ENCODE data around the gene IL26. TPM values are rescaled to one million over a fixed set of nuclear protein-coding genes. Genes with fewer than 3 reads are reported as not detected.
A peak's percentile ranks its signal among the peaks of the same experiment; 100 is the strongest.
"Not testable (repeated sequence)": the region's sequence is repeated elsewhere in the genome, so short reads cannot be mapped to it uniquely, and the experiment has no call there.

IL26 gene
- total RNA-seq, 5 donors from 2014 or later (not counting 1 experiment from before 2014, with no cell fraction given): 0.39 TPM; not detected in 4

DNA sequence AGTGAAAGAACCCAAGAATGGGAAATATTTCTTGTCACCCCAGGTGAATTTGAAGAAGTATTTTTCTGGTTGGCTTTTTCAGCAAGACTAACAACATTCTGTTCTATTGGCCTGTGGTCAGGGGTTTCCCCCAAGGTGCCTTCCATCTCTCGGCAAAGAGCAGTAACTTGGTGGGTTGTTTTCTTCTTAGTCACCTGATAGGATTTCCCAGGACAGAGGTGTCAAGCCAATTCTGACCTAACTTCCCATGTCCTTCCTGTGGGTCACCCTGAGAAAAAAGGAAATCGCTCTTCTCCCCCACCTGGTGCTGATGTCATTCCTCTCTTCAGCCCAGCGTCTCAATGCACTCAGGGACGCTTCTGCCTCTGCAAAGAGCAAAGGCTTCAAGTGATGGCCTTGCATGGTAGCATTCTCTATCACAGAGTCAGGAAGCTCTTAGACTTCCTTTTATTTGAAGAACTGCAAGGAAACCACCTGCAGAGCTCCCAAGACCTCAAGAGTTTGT, 50.0 kb downstream of the IL26 start:
- ATAC-seq (replicated peaks in 1 of 4) (peak; percentile 89 to 93 (median 92)), DNase-seq (peak; percentile 40 to 89 (median 68))
- Mint-ChIP-seq H3K4me3 (peak overlapping the region; percentile 60 to 71 (median 67)), H3K27ac (peak overlapping the region; percentile 89 to 91), H3K27me3 (no peaks in the 10 kb centered on the region), H3K9me3 (no peaks in the 10 kb centered on the region), H3K4me1 (peaks cover 65 to 67% (median 67%) of the 10 kb centered on the region in 3 donors), H3K36me3 (no peaks in the 10 kb centered on the region)
- peak overlapping the region; percentile 94 for H3K27ac ChIP-seq (ENCODE audit: low read length)
- peak overlapping the region in 1 of 2 donors; percentile 39 for H3K4me3 ChIP-seq (ENCODE audit: control insufficient read depth in 1 of 2, extremely low read depth in 1 of 2, low read length in 1 of 2)
- no peaks in the 10 kb centered on the region for H3K9me3 ChIP-seq
- ChIA-PET CTCF (interaction anchor here (0.6 to 1.6 kb wide), 5 partner anchors 17 to 1873 kb away, joined by 3 to 12 read pairs (median 4); partner anchors contain the start of gene IFNG (in 1 of the 2)), POLR2A (interaction anchor here (0.6 to 1.0 kb wide), 4 partner anchors 17 to 907 kb away, joined by 3 to 4 read pairs (median 3); no protein-coding TSS in a partner anchor)
- no peaks in the 10 kb centered on the region for H3K36me3 ChIP-seq (ENCODE audit: control insufficient read depth in 2 of 2, extremely low read depth in 1 of 2, insufficient read depth in 1 of 2, low read length in 1 of 2)
- no peaks in the 10 kb centered on the region for H3K27me3 ChIP-seq (replicated peaks in 1 of 2; ENCODE audit: control insufficient read depth in 2 of 2, extremely low read depth in 1 of 2, insufficient read depth in 2 of 2, low read length in 1 of 2)
- WGBS (ENCODE audit: insufficient coverage): 0% methylated on average over 2 of the region's 4 CpGs
- H3K4me1 ChIP-seq (ENCODE audit: control insufficient read depth in 1 of 2, extremely low read depth in 1 of 2, insufficient read depth in 2 of 2, low read length in 2 of 2): peaks cover 37 to 43% of the 10 kb centered on the region in 2 experiments

DNA sequence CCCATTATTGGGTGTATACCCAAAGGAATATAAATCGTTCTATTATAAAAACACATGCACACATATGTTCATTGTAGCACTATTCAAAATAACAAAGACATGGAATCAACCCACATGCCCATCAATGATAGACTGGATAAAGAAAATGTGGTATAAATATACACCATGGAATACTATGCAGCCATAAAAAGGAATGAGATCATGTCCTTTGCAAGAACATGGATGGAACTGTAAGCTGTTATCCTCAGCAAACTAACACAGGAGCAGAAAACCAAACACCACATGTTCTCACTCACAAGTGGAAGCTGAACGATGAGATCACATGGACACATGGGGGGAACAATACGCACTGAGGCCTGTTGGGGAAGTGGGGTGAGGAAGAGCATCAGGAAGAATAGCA, 50.8 kb downstream of the IL26 start:
- ATAC-seq (replicated peaks in 1 of 4); H3K4me3 ChIP-seq (ENCODE audit: control insufficient read depth in 1 of 2, extremely low read depth in 1 of 2, low read length in 1 of 2); H3K36me3 Mint-ChIP-seq; DNase-seq; H3K27me3 ChIP-seq (replicated peaks in 1 of 2; ENCODE audit: control insufficient read depth in 2 of 2, extremely low read depth in 1 of 2, insufficient read depth in 2 of 2, low read length in 1 of 2); H3K9me3 ChIP-seq; POLR2A ChIA-PET; CTCF ChIA-PET; H3K27me3 Mint-ChIP-seq; H3K36me3 ChIP-seq (ENCODE audit: control insufficient read depth in 2 of 2, extremely low read depth in 1 of 2, insufficient read depth in 1 of 2, low read length in 1 of 2); H3K9me3 Mint-ChIP-seq: not testable (repeated sequence)
- Histone ChIP-seq H3K27ac (ENCODE audit: low read length) (peak overlapping the region; percentile 94), H3K4me1 (ENCODE audit: control insufficient read depth in 1 of 2, extremely low read depth in 1 of 2, insufficient read depth in 2 of 2, low read length in 2 of 2) (peaks cover 34 to 40% of the 10 kb centered on the region in 2 experiments)
- peak overlapping the region; percentile 89 to 91 for H3K27ac Mint-ChIP-seq
- peaks cover 59 to 62% (median 60%) of the 10 kb centered on the region in 3 donors for H3K4me1 Mint-ChIP-seq
- no CpG with 5 or more reads among the region's 3 CpGs for WGBS (ENCODE audit: insufficient coverage)
- H3K4me3 Mint-ChIP-seq: peak overlapping the region; percentile 2 to 67 (median 60)

DNA sequence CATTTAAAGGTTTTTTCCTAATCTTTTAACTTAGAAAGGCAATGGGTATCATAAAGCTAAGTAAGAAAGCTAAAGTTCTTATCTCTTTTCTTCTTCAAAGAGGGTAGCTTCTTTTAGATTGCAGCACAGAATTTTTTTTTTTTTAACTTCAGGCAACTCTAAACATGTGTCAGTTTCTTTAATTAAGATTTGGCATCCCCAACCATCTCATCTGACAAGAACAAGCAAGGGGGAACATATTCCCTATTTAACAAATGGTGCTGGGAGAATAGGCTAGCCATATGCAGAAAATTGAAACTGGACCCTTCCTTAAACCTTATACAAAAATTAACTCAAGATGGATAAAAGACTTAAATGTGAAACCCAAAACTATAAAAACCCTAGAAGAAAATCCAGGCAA, 51.8 kb downstream of the IL26 start:
- peaks cover 53 to 54% (median 53%) of the 10 kb centered on the region in 3 donors for H3K4me1 Mint-ChIP-seq
- peak overlapping the region in 1 of 3 donors; percentile 67 for H3K4me3 Mint-ChIP-seq
- H3K27me3 ChIP-seq (replicated peaks in 1 of 2; ENCODE audit: control insufficient read depth in 2 of 2, extremely low read depth in 1 of 2, insufficient read depth in 2 of 2, low read length in 1 of 2): no peaks in the 10 kb centered on the region
- H3K9me3 ChIP-seq: no peaks in the 10 kb centered on the region
- ATAC-seq (replicated peaks in 1 of 4): no peak
- H3K4me1 ChIP-seq (ENCODE audit: control insufficient read depth in 1 of 2, extremely low read depth in 1 of 2, insufficient read depth in 2 of 2, low read length in 2 of 2): peaks cover 30 to 39% of the 10 kb centered on the region in 2 experiments
- H3K4me3 ChIP-seq (ENCODE audit: control insufficient read depth in 1 of 2, extremely low read depth in 1 of 2, low read length in 1 of 2): no peak overlapping the region
- H3K27ac Mint-ChIP-seq: peak overlapping the region; percentile 89 to 91
- CTCF ChIA-PET: interaction anchor here (0.6 to 1.3 kb wide), 6 partner anchors 13 to 234 kb away, joined by 3 to 7 read pairs (median 3); partner anchors contain the start of gene IFNG (in 1 of the 2)
- POLR2A ChIA-PET: interaction anchor here (0.7 kb wide), 3 partner anchors 19 to 552 kb away, joined by 3 read pairs; no protein-coding TSS in a partner anchor
- DNase-seq: no peak
- no peaks in the 10 kb centered on the region for H3K36me3 ChIP-seq (ENCODE audit: control insufficient read depth in 2 of 2, extremely low read depth in 1 of 2, insufficient read depth in 1 of 2, low read length in 1 of 2)
- H3K27ac ChIP-seq (ENCODE audit: low read length): no peak overlapping the region
- no peaks in the 10 kb centered on the region for H3K27me3 Mint-ChIP-seq
- no peaks in the 10 kb centered on the region for H3K9me3 Mint-ChIP-seq
- H3K36me3 Mint-ChIP-seq: no peaks in the 10 kb centered on the region

DNA sequence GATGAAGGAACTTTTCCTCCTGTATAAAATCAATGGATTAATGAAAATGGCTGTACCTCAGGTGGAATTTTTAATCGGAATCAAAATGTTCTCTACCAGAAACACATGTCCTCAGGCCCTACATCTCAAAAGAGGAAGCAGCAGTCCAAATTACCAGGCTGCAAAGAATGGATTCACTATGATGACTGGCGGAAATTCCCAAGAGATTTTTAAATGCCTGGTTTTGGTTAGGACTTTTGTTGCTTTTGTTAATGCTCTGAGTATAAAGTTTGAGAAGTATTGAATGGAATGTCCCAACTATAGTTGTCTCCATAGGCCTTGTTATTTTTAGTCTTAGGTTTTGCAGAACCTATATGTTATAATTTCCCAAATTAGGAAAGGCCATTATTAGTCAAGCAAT, 54.9 kb downstream of the IL26 start:
- Histone ChIP-seq H3K4me3 (ENCODE audit: control insufficient read depth in 1 of 2, extremely low read depth in 1 of 2, low read length in 1 of 2) (no peak overlapping the region), H3K9me3 (no peaks in the 10 kb centered on the region), H3K27ac (ENCODE audit: low read length) (no peak overlapping the region), H3K36me3 (ENCODE audit: control insufficient read depth in 2 of 2, extremely low read depth in 1 of 2, insufficient read depth in 1 of 2, low read length in 1 of 2) (no peaks in the 10 kb centered on the region), H3K4me1 (ENCODE audit: control insufficient read depth in 1 of 2, extremely low read depth in 1 of 2, insufficient read depth in 2 of 2, low read length in 2 of 2) (peaks cover 9 to 11% of the 10 kb centered on the region in 2 experiments), H3K27me3 (replicated peaks in 1 of 2; ENCODE audit: control insufficient read depth in 2 of 2, extremely low read depth in 1 of 2, insufficient read depth in 2 of 2, low read length in 1 of 2) (no peaks in the 10 kb centered on the region)
- H3K4me1 Mint-ChIP-seq: peaks cover 22 to 23% (median 22%) of the 10 kb centered on the region in 3 donors
- no CpG with 5 or more reads among the region's 2 CpGs for WGBS (ENCODE audit: insufficient coverage)
- ChIA-PET CTCF (interaction anchor here (0.5 to 1.7 kb wide), 4 partner anchors 10 to 130 kb away, joined by 3 to 5 read pairs (median 3); no protein-coding TSS in a partner anchor), POLR2A (interaction anchor here in 1 of 2 donors (1.0 kb wide), 1 partner anchor 10 kb away, joined by 3 read pairs; no protein-coding TSS in a partner anchor)
- H3K27ac Mint-ChIP-seq: no peak overlapping the region
- ATAC-seq (replicated peaks in 1 of 4) (no peak), DNase-seq (no peak)
- H3K4me3 Mint-ChIP-seq: no peak overlapping the region
- no peaks in the 10 kb centered on the region for H3K27me3 Mint-ChIP-seq
- no peaks in the 10 kb centered on the region for H3K9me3 Mint-ChIP-seq
- no peaks in the 10 kb centered on the region for H3K36me3 Mint-ChIP-seq

DNA sequence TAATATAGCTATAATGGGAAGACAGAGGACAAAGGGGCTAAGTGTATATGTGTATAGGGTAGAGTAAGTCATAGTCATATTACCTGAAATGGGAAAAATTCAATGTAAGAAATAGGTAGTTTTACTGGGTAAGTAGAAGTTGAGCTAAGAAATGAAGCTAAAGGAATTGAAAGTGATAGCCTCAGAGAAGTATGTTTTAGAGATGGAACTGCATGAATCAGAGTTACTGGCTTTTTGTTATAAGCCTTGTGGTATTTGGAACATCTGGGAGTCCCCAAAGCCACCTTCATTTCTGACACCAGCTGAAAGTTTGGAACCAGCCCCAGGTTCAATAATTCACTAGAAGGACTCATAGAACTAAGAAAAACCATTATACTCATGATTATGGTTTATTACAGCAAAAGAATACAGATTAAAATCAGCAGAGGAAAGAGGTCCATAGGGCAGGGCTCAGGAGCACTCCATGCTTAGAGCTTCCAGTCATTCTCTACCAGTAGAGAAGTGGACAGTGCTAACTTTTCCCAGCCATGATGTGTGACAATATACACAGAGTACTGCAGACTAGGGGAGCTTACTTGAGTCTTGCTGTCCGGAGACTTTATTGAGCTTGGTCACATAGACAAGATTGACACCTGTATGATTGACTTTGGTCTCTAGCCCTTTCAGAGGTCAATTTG, 56.3 kb downstream of the IL26 start:
- Histone ChIP-seq H3K4me1 (ENCODE audit: control insufficient read depth in 1 of 2, extremely low read depth in 1 of 2, insufficient read depth in 2 of 2, low read length in 2 of 2) (peaks cover 5 to 8% of the 10 kb centered on the region in 2 experiments), H3K36me3 (ENCODE audit: control insufficient read depth in 2 of 2, extremely low read depth in 1 of 2, insufficient read depth in 1 of 2, low read length in 1 of 2) (no peaks in the 10 kb centered on the region), H3K27ac (ENCODE audit: low read length) (no peak overlapping the region), H3K27me3 (replicated peaks in 1 of 2; ENCODE audit: control insufficient read depth in 2 of 2, extremely low read depth in 1 of 2, insufficient read depth in 2 of 2, low read length in 1 of 2) (no peaks in the 10 kb centered on the region), H3K9me3 (no peaks in the 10 kb centered on the region), H3K4me3 (ENCODE audit: control insufficient read depth in 1 of 2, extremely low read depth in 1 of 2, low read length in 1 of 2) (no peak overlapping the region)
- Mint-ChIP-seq H3K27me3 (no peaks in the 10 kb centered on the region), H3K36me3 (no peaks in the 10 kb centered on the region), H3K4me3 (no peak overlapping the region), H3K9me3 (no peaks in the 10 kb centered on the region), H3K27ac (no peak overlapping the region), H3K4me1 (peaks cover 9 to 10% (median 9%) of the 10 kb centered on the region in 3 donors)
- no peak for DNase-seq
- ChIA-PET POLR2A (interaction anchor here in 1 of 2 donors (0.5 kb wide), 1 partner anchor 125 kb away, joined by 3 read pairs; no protein-coding TSS in a partner anchor), CTCF (interaction anchor here in 1 of 2 donors (1.9 kb wide), 1 partner anchor 11 kb away, joined by 13 read pairs; no protein-coding TSS in a partner anchor)
- no CpG with 5 or more reads among the region's 1 CpG for WGBS (ENCODE audit: insufficient coverage)
- ATAC-seq (replicated peaks in 1 of 4): no peak

DNA sequence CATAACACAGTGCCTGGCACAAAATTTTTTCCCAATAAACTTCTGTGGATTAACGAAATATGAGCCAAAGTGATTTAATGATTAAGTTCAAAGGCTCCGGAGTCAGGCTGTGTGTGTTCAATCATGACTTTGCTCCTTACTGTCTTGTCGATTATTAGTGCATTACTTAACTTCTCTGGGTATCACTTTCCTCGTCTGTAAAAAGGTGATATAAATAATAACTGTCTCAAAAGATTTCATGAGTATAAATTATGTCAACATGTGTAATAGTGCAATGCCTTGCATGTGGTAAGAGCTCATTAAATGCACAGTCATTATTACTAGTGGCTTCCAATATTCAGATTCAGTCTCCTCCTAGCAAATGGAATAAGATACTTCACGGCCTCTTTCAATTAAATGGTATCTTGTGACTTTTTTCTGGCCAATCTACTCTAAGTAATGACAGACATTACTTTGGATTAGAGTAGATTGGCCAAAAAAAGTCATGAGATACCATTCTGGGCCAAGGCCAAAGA, 59.2 kb downstream of the IL26 start:
- H3K27me3 ChIP-seq (replicated peaks in 1 of 2; ENCODE audit: control insufficient read depth in 2 of 2, extremely low read depth in 1 of 2, insufficient read depth in 2 of 2, low read length in 1 of 2): no peaks in the 10 kb centered on the region
- H3K27ac ChIP-seq (ENCODE audit: low read length): no peak overlapping the region
- no peak for DNase-seq
- H3K9me3 Mint-ChIP-seq: no peaks in the 10 kb centered on the region
- H3K9me3 ChIP-seq: no peaks in the 10 kb centered on the region
- WGBS (ENCODE audit: insufficient coverage): no CpG with 5 or more reads among the region's 5 CpGs
- H3K27ac Mint-ChIP-seq: no peak overlapping the region
- no peaks in the 10 kb centered on the region for H3K27me3 Mint-ChIP-seq
- H3K4me1 ChIP-seq (ENCODE audit: control insufficient read depth in 1 of 2, extremely low read depth in 1 of 2, insufficient read depth in 2 of 2, low read length in 2 of 2): peaks cover 0 to 2% of the 10 kb centered on the region in 2 experiments
- POLR2A ChIA-PET: no interaction called here
- H3K4me3 Mint-ChIP-seq: no peak overlapping the region
- CTCF ChIA-PET: interaction anchor here in 1 of 2 donors (0.5 kb wide), 1 partner anchor 893 kb away, joined by 3 read pairs; no protein-coding TSS in a partner anchor
- no peak overlapping the region for H3K4me3 ChIP-seq (ENCODE audit: control insufficient read depth in 1 of 2, extremely low read depth in 1 of 2, low read length in 1 of 2)
- ATAC-seq (replicated peaks in 1 of 4): no peak
- H3K4me1 Mint-ChIP-seq: peaks cover 8 to 14% (median 10%) of the 10 kb centered on the region in 3 donors
- no peaks in the 10 kb centered on the region for H3K36me3 Mint-ChIP-seq
- H3K36me3 ChIP-seq (ENCODE audit: control insufficient read depth in 2 of 2, extremely low read depth in 1 of 2, insufficient read depth in 1 of 2, low read length in 1 of 2): no peaks in the 10 kb centered on the region

Data from T-cell (primary cell).